GM12874 (cell line): ENCODE measurements around the gene TMEM116.

Source experiments
- CTCF ChIP-seq: IDR thresholded peaks from 2 replicates; pipeline ENCODE4 v1.5.1; 2011; ENCODE audit warnings: low read depth, mild to moderate bottlenecking, control low read depth, low read length, moderate library complexity; ENCODE audit not compliant: insufficient read depth

The TMEM116 gene

GRCh38 chr12:111978545-111978944 is 34.4 kb downstream of the TMEM116 start:
- no peak for TF ChIP-seq CTCF

DNA sequence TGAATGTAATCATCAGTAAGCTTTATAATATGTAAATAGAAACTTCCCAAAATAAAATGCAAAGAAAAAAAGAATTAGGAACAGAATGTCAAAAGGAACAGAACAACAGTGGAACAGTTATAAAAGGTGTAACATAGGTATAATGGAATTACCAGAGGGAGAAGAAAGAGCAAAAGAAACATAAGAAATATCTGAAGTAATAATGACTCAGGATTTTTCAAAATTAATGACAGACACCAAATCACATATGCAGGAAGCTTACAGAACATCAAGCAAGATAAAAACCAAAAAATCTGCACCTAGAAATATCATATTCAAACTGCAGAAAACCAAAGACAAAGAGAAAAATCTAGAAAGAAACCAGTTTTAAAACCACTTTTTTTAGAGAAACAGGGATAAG is 36.1 kb downstream of the TMEM116 start:
- no peak for TF ChIP-seq CTCF

GRCh38 chr12:111976291-111976690 is 36.7 kb downstream of the TMEM116 start:
- TF ChIP-seq CTCF, result no peak

DNA sequence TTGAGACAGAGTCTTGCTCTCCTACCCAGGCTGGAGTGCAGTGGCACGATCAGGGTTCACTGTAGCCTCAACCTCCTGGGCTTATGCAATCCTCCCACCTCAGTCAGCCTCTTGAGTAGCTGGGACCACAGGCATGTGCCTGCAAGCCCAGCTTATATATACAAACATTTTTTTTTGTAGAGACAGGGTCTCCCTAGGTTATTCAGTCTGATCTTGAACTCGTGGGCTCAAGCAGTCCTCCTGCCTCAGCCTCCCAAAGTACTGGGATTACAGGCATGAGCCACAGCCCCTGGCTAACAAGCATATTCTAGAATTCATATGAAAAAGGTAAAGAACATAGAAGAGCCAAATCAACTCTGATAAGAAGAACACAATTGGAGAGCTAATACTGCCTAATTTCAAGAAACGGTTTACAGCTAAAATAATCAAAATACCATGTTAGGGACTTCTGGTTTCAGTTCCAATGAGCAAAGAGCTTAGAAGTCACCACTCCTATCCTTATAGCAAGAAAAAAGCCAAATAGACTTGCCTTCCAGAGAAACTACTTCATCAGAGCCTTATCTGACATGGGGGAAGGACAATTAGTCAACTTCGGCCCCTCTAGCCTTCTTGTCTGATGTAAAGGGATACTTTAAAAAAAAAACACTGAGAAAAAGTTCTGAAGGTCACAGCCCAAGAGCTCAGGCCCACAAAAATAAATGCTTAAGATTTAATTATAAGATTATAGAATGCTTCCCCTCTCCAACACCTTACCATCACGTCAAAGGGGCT is 37.6 kb downstream of the TMEM116 start:
- TF ChIP-seq CTCF, result no peak

DNA sequence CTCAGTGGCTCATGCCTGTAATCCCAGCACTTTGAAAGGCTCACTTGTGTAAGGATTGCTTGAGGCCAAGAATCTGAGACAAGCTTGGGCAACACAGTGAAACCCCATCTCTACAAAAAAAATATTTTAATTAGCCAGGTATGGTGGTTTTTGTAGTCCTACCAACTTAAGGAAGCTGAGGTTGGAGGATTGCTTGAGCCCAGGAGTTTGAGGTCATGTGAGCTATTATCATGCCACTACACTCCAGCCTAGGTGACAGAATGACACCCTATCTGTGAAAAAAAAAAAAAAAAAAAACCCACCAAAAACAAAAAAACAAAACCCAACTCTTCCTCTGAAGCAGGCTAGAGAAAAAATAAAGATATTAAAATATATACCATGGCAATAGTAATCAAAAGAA is 41.2 kb downstream of the TMEM116 start:
- no peak for TF ChIP-seq CTCF

GRCh38 chr12:111964935-111965334 is 48.0 kb downstream of the TMEM116 start:
- no peak for TF ChIP-seq CTCF

GRCh38 chr12:111954969-111955368 is 58.0 kb downstream of the TMEM116 start:
- no peak for TF ChIP-seq CTCF
